ENCODE data around the gene NCKAP5L. TPM values are rescaled to one million over a fixed set of nuclear protein-coding genes. Genes with fewer than 3 reads are reported as not detected.

NCKAP5L gene
- total RNA-seq, 1 experiment from 2014 or later = 20.9 TPM

DNA sequence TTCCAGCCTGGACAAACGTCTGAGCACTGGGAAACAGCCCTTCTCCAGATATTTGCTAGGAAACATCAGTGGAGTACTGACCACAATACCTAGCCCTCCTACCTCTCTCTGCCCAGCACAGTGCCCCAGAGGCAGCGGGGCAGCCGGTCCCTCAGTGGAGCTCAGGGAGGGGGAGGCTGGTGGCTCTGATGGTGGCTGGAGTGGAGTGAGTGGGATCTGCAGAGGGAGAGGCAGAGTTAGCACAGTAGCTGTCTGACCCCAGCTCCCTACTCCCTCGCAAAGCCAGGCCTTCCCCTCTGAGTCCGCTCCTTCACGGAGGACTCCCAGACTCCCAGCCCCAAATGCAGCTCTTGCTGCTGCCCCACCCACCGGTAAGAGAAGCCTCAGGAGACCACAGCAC lies 30.0 kb downstream of the NCKAP5L start:
- no TSS peak for BruUV-seq (replicated peaks)
- Histone ChIP-seq H4K20me1 (ENCODE audit: insufficient read depth) (no peaks in the 10 kb centered on the region), H3K4me3 (no peak overlapping the region), H3K9me3 (ENCODE audit: insufficient read depth, low read depth) (no peaks in the 10 kb centered on the region), H3K4me1 (replicated peaks; ENCODE audit: insufficient read depth) (no peaks in the 10 kb centered on the region), H3K36me3 (ENCODE audit: low read depth) (no peaks in the 10 kb centered on the region), H3K79me2 (ENCODE audit: low read depth) (no peaks in the 10 kb centered on the region), H3K4me2 (no peak overlapping the region), H3K9me2 (ENCODE audit: insufficient read depth) (no peaks in the 10 kb centered on the region), H3F3A (ENCODE audit: insufficient read depth, low read depth) (no peaks in the 10 kb centered on the region; the same call in 1 of the 2 replicates), H3K27ac (no peak overlapping the region), H2AFZ (no peak overlapping the region), H3K27me3 (ENCODE audit: insufficient read depth, low read depth) (no peaks in the 10 kb centered on the region)
- intact Hi-C loops (cut with micrococcal nuclease; ENCODE audit: unreplicated experiment) = no loop called here
- DNase-seq = no peak
- ChIA-PET CTCF (no interaction called here), POLR2A (ENCODE audit: unreplicated experiment) (no interaction called here)
- TF ChIP-seq CTCF (conservative IDR thresholded peaks at IDR 0.05) = no peak
- TF ChIP-seq EZH2 (IDR thresholded peaks at IDR 0.05; ENCODE audit: low read depth) = no peak

DNA sequence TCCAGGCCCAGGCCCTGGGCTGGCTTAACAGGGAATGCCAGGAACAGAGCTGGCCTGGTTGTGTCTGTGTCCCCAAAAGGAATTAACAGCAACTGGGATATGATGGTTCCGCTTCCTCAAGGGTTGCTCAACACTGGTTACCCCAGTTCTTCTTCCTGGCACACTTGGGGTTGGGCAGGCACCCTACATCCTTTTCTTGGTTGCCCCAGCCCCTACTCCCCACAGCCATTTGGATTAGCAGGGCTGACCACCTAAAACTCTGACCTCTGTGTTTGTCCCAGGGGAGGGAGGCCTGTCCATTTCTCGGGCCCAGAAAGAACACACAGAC lies 30.8 kb downstream of the NCKAP5L start:
- TF ChIP-seq CTCF (conservative IDR thresholded peaks at IDR 0.05) = no peak
- no peak for TF ChIP-seq EZH2 (IDR thresholded peaks at IDR 0.05; ENCODE audit: low read depth)
- Histone ChIP-seq H3K4me3 (no peak overlapping the region), H3F3A (ENCODE audit: insufficient read depth, low read depth) (no peaks in the 10 kb centered on the region; the same call in 1 of the 2 replicates), H3K79me2 (ENCODE audit: low read depth) (no peaks in the 10 kb centered on the region), H3K27me3 (ENCODE audit: insufficient read depth, low read depth) (no peaks in the 10 kb centered on the region), H3K4me1 (replicated peaks; ENCODE audit: insufficient read depth) (no peaks in the 10 kb centered on the region), H2AFZ (no peak overlapping the region), H3K36me3 (ENCODE audit: low read depth) (no peaks in the 10 kb centered on the region), H3K9me3 (ENCODE audit: insufficient read depth, low read depth) (no peaks in the 10 kb centered on the region), H3K4me2 (no peak overlapping the region), H4K20me1 (ENCODE audit: insufficient read depth) (no peaks in the 10 kb centered on the region), H3K27ac (no peak overlapping the region), H3K9me2 (ENCODE audit: insufficient read depth) (no peaks in the 10 kb centered on the region)
- ChIA-PET POLR2A (ENCODE audit: unreplicated experiment) (no interaction called here), CTCF (no interaction called here)
- DNase-seq = no peak
- intact Hi-C loops (cut with micrococcal nuclease; ENCODE audit: unreplicated experiment) = no loop called here
- no TSS peak for BruUV-seq (replicated peaks)

DNA sequence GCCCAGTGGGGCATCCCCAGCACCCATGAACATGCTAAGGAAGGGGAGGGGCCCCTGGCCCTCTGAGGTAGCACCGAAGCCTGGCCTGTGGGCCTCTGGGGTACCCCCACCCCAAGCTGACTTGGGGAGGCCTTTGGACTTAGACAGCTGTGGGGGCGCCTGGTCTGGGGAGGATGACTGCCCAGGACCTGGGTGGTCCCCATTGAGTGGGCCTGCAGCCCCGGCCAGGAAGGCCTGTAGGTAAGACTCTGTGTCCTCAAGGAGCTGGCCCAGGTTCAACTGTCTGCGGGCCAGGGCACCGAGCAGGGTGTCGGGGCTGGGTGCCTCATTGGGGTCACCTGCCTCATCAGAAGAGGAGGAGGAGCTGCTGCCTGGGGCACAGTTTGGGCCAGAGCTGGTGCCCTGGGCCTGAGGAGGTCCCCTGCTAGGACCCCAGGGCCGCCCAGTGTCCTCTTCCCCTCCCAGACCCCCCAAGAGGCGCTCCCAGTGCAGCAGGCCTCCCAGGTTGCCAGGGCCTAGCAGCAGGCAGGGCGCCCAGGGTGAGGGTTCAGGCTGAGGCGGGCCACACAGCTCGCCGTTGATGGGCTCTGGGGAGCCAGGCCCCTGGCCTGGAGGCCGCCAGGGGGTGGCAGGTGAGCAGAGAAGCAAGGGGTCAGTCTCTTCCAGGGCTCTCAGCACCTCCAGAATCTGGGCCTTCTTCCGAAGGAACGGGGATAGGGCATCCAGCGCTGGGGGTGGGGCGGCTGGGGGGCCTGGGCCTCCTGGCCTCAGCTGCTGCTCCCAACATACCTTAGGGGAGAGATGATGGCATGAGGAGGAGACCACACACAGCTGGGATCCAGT lies 31.4 kb downstream of the NCKAP5L start:
- Histone ChIP-seq H3K4me3 (no peak overlapping the region), H3F3A (ENCODE audit: insufficient read depth, low read depth) (no peaks in the 10 kb centered on the region; the same call in 1 of the 2 replicates), H3K4me2 (no peak overlapping the region), H2AFZ (no peak overlapping the region), H4K20me1 (ENCODE audit: insufficient read depth) (no peaks in the 10 kb centered on the region), H3K4me1 (replicated peaks; ENCODE audit: insufficient read depth) (no peaks in the 10 kb centered on the region), H3K27ac (no peak overlapping the region), H3K36me3 (ENCODE audit: low read depth) (no peaks in the 10 kb centered on the region), H3K9me2 (ENCODE audit: insufficient read depth) (no peaks in the 10 kb centered on the region), H3K9me3 (ENCODE audit: insufficient read depth, low read depth) (no peaks in the 10 kb centered on the region), H3K79me2 (ENCODE audit: low read depth) (no peaks in the 10 kb centered on the region), H3K27me3 (ENCODE audit: insufficient read depth, low read depth) (no peaks in the 10 kb centered on the region)
- DNase-seq = no peak
- ChIA-PET CTCF (no interaction called here), POLR2A (ENCODE audit: unreplicated experiment) (no interaction called here)
- TF ChIP-seq CTCF (conservative IDR thresholded peaks at IDR 0.05) = no peak
- TF ChIP-seq EZH2 (IDR thresholded peaks at IDR 0.05; ENCODE audit: low read depth) = no peak
- intact Hi-C loops (cut with micrococcal nuclease; ENCODE audit: unreplicated experiment) = no loop called here
- no TSS peak for BruUV-seq (replicated peaks)
